Right ventricle myocardium superior (tissue), 1 donor: Measurements from ENCODE around the gene SCGB1C2. TPM values are rescaled to one million over a fixed set of nuclear protein-coding genes. Genes with fewer than 3 reads are reported as not detected.

Source experiments
- ATAC-seq: fragments of 200-7000 bp; cut with Tn5 transposase; one replicate; pipeline ENCODE4 v1.9.1; 2020; ENCODE audit warnings: mild to moderate bottlenecking; ENCODE audit not compliant: poor library complexity
- DNase-seq: peaks from one replicate; pipeline ENCODE4 v3.0.0-alpha.2; 2020
- intact Hi-C: fragments of 100-400 bp; cut with DNase I; formaldehyde crosslinking; loops from one replicate; pipeline ENCODE4 v1.11.2; 2022
- total RNA-seq: library from RNA; stranded (reverse); fragmentation: NEBNext Ultra II Directional; extraction: Animal tissue kit (Norgen Biotek cat#: 25700); gene quantifications from one replicate; pipeline ENCODE4 v1.2.1, GENCODE V29; 2021
- donor health status: DM: no; HTN: yes; CAD: no; lungs with severe emphysema.

SCGB1C2 gene
- total RNA-seq, 1 donor from 2014 or later, result not detected

DNA sequence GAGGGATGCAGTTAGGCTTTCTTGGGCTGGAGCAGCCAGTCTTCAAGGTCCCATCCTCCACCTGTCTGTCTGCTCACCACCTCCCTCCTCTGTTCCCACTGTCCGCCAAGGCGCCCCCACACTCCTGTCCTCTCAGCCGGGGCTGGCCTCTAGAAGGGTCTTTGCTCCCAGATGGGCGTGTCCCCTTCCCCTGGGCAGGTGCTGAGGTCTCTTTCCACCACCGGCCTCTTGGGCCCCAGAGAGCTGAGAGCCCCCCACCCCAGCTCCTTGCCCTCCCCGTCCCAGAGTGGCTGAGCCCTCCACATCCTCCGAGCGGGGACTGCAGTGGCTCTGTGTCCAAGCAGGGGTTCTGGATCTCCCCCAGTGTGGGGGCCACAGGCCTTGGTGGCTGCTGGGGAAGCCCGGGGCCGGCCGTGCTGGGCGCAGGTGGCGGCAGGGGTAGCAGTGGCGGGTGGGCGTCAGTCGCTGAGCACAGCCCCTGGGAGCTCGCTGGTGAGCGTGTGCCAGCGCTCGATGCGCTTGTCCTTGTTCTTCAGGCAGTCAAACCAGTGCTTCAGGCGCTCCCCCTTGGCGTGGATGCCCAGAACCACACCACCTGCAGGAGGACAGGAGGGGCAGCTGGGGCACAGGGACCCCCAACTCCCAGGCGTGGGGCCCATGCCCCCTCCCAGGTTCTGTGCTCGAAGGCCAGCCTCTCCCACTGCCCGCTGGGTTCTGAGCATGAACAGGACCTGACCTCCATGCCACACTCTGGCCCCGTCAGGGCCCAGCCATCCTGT is 9.8 kb downstream of the SCGB1C2 start:
- peak; percentile 18 for DNase-seq
- intact Hi-C loops, result loop anchor here (5.0 kb wide), 1 partner anchor 240 kb away; no protein-coding TSS in a partner anchor
- ATAC-seq, result no peak

DNA sequence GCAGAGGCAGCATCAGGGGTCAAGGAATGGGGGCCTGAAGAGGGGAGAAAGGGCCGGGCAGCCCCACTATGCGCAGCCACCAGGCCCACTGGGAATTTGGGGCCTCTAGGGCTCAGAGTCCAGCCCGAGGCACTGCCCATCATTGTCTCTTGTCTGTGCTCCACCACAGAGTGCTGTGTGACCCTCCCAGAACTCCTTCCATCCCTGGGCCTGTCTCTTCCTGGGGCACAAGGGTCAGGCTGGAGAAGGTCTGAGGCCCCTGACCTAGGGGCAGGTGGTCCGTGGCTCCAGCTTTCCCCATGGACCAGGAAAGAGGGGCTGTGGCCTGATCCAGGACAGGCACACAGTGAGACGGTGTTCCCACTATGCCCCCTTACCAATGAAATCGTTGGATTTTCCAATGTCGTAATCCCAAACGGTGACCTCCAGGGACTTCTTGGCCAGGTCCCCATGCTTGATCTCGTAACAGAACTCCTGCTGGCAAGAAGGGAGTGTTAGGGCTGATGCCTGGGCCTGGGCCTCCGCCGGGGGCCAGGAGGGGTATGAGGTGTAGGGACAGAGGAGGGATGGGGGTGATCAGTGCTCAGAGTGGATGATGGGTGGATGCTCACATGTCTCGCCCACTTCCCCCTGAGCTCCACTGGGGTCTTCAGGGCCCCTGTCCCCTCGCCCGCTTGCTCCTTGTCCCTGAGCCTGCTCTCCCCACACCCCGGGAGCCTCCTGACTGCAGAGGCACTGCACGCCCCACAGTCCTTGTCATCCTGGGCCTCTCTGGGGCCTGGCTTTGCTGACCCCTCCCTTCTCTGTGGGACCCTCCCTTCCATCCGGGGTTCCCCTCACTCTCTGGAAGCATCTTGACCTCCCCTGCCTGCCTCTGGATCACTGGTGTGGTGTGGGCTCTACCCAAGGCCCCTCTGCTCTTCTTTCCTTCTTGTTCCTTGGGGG is 10.7 kb downstream of the SCGB1C2 start:
- no peak for ATAC-seq
- intact Hi-C loops, result loop anchor here (5.0 kb wide), 1 partner anchor 239 kb away; no protein-coding TSS in a partner anchor
- DNase-seq, result peak; percentile 15

DNA sequence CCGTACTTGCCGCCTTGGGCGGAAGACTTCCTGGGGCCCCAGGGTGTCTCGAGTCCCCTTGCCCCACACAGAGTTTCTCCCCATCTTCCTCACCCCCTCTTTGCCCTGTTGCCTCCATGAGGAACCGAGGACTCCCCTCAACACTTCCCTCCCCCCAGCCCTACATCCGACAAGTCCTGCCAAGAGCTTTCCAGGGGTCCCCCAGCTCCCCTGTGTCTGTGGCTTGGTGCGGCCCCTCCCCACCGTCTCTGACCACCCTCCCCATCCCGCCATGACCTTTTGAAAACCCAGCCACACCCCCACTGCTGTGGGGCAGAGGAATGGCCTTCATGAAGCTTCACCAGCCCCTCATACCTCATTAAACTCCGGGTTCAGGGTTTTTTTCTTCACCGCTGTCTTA is 11.4 kb downstream of the SCGB1C2 start:
- DNase-seq, result peak; percentile 10
- ATAC-seq, result no peak
- intact Hi-C loops, result loop anchor here (5.0 kb wide), 1 partner anchor 239 kb away; no protein-coding TSS in a partner anchor

DNA sequence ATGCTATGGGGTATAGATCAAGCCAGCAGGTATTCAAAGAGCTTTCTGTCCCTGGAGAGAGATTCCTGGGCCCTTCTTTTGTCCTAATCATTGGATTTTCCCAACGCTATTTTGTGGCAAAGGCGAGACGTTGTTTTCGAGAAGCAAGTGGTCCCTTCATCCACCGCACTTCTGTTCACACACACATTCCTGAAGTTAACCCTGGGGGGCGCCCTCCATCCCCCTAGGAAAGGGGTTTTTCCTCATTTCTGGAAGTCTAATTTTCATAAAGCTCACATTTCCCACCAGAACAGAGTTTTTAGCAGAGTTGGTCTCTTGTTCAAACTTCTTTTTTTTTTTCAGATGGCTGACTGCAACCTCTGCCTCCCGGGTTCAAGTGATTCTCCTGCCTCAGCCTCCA is 11.9 kb downstream of the SCGB1C2 start:
- peak; percentile 13 for DNase-seq
- no peak for ATAC-seq
- intact Hi-C loops, result loop anchor here (5.0 kb wide), 1 partner anchor 238 kb away; no protein-coding TSS in a partner anchor

DNA sequence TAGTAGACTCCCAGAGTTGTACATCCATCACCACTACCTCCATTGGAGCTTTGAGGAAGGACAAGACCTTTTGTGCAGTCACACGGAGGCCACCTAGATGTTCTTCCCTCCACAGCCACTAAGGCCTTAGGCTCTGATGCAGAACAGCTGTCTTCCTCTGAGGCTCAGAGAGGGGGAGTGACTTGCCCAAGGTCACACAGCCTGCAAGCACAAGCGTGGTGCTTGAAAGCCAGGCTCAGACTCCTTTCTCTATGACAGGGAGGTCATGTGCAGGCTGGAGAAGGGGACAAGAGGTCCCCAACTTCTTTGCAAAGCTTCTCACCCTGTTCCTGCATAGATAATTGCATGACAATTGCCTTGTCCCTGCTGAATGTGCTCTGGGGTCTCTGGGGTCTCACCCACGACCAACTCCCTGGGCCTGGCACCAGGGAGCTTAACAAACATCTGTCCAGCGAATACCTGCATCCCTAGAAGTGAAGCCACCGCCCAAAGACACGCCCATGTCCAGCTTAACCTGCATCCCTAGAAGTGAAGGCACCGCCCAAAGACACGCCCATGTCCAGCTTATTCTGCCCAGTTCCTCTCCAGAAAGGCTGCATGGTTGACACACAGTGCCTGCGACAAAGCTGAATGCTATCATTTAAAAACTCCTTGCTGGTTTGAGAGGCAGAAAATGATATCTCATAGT is 12.7 kb downstream of the SCGB1C2 start:
- intact Hi-C loops, result loop anchor here (5.0 kb wide), 1 partner anchor 237 kb away; no protein-coding TSS in a partner anchor
- ATAC-seq (no peak), DNase-seq (peak; percentile 13)

DNA sequence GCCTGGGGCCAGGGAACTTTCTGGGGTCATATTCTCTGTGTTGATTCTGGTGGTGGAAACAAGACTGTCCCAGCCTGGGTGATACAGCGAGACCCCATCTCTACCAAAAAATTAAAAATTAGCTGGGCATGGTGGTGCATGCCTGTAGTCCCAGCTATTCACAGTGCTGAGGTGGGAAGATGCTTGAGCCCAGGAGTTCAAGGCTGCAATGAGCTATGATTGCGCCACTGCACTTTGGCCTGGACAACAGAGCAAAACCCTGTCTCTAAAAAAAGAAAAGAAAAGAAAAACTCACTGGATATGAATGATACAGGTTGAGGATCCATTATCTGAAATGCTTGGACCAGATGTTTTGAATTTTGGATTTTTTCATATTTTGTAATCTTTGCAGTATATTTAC is 13.6 kb downstream of the SCGB1C2 start:
- no peak for DNase-seq
- intact Hi-C loops, result no loop called here
- no peak for ATAC-seq

DNA sequence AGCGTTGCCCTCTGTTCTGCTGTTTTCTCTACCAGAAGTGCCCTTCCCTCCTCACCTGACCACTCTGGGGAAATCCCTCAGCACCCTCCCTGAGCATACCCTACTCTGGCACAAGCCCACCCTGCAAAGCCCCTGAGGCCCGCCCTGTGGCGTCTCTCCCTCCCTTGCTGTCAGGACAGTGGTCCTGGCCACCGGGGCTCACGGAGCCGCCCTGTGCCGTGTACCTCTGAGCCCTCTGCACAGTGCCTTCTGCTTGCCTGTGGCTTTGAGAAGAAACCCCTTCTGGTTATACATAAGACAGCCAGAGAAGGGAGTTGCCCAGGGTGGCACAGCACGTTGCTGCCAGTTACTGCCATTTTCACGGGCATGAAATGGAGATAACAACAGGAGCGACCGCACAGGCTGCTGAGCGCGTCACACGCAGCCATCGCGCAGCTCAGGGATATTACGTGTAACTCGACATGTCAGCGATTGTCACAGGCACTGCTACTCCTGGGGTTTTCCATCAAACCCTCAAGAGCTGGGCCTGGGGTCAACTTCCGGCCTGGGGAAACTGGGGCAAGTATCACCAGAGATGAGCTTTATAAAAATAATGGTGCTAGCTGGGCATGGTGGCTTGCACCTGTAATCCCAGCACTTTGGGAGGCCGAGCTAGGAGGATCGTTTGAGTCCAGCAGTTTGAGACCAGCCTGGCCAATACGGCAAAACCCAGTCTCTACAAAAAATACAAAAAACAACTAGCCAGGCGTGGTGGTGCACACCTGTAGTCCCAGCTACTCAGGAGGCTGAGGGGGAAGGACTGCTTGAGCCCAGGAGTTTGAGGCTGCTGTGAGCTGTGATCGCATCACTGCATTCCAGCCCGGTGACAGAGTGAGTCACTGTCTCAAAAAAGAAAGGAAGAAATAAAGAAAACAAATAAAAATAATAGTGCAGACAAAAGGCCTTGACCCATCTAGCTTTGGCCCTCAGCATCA is 14.8 kb downstream of the SCGB1C2 start:
- peak; percentile 22 for DNase-seq
- intact Hi-C loops, result no loop called here
- ATAC-seq, result no peak

DNA sequence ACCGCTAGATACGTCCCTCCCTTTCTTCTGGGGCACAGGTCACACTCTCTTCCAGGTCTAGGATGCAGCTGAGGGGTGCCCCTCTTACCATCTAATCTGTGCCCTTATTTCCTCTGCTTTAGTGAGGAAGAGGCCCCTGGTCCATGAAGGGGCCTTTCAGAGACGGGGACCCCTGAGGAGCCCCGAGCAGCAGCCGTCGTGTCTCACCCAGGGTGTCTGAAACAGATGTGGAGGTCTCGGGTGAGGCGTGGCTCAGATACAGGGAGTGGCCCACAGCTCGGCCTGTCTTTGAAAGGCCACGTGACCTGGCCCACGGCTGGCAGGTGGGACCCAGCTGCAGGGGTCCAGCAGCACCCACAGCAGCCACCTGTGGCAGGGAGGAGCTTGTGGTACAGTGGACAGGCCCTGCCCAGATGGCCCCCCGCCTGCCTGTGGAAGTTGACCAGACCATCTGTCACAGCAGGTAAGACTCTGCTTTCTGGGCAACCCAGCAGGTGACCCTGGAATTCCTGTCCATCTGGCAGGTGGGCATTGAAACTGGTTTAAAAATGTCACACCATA is 15.6 kb downstream of the SCGB1C2 start:
- intact Hi-C loops, result no loop called here
- DNase-seq, result peak; percentile 17
- ATAC-seq, result no peak

DNA sequence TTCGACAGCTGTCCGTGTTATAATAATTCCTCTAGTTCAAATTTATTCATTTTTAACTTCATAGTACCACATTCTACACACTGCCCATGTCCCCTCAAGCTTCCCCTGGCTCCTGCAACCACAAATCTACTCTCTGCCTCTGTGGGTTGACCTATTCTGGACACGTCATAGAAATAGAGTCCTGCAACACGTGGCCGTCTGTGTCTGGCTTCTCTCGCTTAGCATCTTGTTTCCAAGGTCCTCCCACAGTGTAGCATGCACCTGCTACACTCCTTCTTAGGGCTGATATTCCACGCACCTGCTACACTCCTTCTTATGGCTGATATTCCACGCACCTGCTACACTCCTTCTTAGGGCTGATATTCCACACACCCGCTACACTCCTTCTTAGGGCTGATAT is 16.5 kb downstream of the SCGB1C2 start:
- DNase-seq, result peak; percentile 9
- intact Hi-C loops, result no loop called here
- no peak for ATAC-seq

DNA sequence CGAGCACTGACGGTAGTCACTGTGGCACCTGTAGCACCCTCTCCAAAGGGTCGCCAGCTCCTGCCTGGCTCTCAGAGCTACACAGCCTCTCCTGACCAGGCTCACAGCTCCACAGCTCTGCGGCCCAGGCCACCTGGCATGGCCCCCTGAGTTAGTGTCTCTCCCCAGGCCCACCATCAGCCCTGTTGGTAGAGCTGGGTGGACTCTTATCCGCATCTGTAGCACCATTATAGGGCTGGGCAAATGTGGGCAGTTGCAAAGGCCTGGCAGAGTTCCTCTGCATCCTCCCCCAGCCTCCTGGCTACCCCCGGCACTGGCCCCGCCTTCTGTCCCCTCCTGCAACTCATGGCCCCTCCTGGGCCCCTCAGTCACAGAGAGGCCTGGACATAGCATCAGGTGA is 18.2 kb downstream of the SCGB1C2 start:
- intact Hi-C loops, result no loop called here
- ATAC-seq (no peak), DNase-seq (peak; percentile 10)

DNA sequence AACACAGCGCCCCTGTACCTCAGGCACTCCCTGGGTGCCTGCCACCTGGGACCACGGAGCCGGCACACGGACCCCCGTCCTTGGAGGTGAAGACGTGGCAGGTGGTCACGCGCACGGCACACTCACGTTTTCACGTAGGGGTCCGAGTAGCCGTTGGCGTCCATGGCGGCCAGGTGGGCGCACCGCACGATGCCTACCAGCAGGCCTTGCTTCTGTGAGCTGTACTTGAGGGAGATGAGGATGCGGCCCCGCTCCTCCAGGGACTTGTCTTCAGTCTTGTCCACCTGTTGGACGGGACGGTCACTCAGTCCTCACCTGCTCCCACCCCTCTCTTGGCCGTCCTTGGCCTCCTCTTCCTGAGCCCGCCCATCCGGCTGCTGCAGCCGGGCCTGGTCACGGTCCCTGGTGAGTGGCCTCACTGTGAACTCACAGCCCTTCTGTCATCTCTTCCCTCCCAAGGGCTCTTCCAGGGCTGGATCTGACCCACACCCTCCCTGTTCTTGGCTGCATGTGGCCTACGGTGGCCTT is 18.8 kb downstream of the SCGB1C2 start:
- intact Hi-C loops, result no loop called here
- ATAC-seq, result no peak
- peak; percentile 35 for DNase-seq

DNA sequence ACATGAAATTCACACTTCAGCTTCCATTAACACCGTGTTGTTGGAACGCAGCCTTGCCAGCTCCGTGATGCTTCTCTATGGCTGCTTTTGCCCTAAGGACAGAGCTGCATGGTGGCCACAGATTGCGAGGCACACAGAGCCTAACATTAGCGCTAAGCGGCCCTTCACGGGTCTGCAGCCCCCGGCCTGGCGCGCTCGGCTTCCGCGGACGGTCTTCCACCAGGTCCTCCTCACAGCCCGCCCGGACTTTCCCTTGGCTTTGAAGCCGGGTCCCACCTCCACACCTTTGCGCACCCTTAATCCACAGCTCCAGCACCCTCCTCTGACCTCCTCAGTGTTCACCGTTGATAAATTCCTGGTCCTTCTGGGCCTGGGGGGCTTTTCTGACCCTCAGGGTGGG is 19.6 kb downstream of the SCGB1C2 start:
- intact Hi-C loops, result no loop called here
- ATAC-seq (no peak), DNase-seq (no peak)

DNA sequence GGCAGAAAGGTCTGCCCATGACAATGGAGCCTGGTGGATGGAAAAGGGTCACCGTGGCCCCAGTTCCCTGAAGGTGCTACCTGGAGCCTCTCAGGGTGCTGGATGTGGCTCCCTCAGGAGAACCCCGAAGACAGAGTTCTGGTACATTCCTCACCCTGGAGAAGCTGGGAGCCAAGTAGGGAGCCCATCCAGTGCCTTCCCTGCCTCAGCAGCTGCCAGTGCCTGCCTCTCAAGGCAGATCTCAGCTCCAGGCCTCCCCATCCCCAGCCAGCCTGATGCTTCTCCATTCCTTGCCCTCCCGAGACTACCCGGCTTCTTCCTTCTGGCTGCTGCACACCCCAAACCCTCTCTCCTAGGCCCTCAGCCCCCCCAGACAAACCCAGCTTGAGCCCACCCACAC is 20.5 kb downstream of the SCGB1C2 start:
- DNase-seq, result no peak
- no peak for ATAC-seq
- intact Hi-C loops, result no loop called here

DNA sequence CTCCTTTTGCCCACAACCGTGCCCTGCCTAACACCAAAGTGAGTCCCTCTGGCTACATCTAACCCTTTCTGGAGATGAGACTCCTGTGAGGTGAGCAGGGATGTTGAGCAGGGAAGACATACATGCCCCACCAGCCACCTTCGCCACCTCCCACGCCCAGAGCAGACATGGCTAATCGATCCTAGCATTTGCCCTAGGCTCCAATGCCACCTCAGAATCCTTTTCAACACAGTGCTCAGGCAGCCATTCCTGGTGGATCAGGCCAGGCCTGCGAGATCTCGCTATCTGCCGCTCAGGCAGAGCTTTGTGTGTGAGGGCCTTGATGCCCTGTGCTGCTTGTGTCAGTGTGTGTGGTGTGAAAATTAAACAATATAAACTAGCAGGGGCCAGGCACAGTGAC is 21.0 kb downstream of the SCGB1C2 start:
- intact Hi-C loops, result no loop called here
- DNase-seq (no peak), ATAC-seq (no peak)

DNA sequence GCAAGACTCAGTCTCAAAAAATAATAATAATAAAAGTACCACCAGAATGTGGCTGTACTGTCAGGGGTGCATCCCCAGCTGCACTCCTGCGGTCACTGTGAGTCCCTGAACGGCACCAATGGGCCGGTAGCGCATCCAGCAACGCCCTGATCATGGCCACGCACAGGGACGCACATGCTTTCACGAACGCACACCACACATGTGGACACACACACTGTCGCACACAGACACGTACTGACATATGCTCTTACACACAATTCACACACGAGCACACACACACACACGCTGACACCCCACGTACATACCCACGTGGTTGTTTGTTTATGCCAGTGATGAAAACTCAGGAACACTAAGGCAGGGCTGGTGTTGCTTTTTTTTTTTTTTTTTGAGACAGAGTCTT is 22.2 kb downstream of the SCGB1C2 start:
- no peak for DNase-seq

DNA sequence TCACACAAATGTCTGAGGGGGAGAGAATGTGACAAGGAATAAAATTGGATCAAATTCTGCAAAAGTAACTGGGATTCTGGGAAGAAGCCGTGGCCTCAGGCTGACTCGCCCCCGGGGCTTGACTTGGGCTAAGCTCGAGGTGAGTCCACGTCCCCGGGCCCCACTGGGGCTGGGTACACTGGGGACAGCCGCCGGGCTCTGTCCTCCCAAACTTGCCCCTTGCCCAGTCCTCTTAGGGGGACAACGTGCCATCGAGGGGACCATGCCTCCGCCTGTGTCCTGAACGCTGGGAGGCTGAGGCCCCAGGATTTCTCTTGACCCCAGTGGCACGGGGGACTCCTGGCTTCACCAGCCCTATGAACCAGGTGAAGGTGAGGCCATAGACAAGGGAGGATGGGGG is 23.0 kb downstream of the SCGB1C2 start:
- no peak for DNase-seq
- intact Hi-C loops, result no loop called here
- ATAC-seq, result no peak

More for the DNA sequence above, 22.2 kb downstream of the SCGB1C2 start:
- no peak for ATAC-seq
- intact Hi-C loops, result no loop called here

DNA sequence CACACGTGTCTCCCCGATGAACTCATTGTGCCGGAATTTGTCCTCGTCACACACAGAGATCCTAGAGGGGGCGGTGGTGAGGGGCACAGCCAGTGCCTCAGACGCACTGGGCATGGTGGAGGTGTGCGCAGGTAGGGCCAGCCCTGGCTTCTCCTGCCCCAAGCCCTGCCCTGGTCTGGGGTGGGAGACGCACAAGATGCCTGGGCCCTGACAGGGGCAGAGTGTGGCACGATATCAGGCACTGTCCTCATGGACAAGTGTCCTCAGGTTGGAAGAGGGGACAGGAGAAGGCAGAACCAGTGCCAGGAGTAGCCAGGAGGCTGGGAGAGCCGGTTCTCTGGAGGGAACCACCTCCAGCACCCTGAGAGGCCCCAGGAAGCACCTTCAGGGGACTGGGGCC is 24.1 kb downstream of the SCGB1C2 start:
- ATAC-seq (no peak), DNase-seq (no peak)
- intact Hi-C loops, result no loop called here
